Tongue (tissue), 2 donors: ENCODE measurements around the gene TSPAN9. TPM values are rescaled to one million over a fixed set of nuclear protein-coding genes. Genes with fewer than 3 reads are reported as not detected.
A peak's percentile ranks its signal among the peaks of the same experiment; 100 is the strongest.

Experiments
- DNase-seq: peaks from one replicate; pipeline ENCODE4 v3.0.0-alpha.2; 2015
- total RNA-seq: library from RNA; depleted of rRNA; stranded (reverse); fragments of >200 nt; gene quantifications from one replicate; pipeline ENCODE4 v1.2.3, GENCODE V29; 2014

TSPAN9 gene
- total RNA-seq, 1 donor from 2014 or later: 162 TPM

GRCh38 chr12:3317481-3317815, 240.3 kb downstream of the TSPAN9 start:
- DNase-seq: no peak

GRCh38 chr12:3317841-3318501, 240.8 kb downstream of the TSPAN9 start:
- DNase-seq: no peak

GRCh38 chr12:3319723-3320492, 242.7 kb downstream of the TSPAN9 start:
- no peak for DNase-seq

GRCh38 chr12:3320881-3321509, 243.8 kb downstream of the TSPAN9 start:
- DNase-seq: no peak

GRCh38 chr12:3321881-3322280, 244.7 kb downstream of the TSPAN9 start:
- no peak for DNase-seq

- no peak for DNase-seq
Observed at GRCh38 chr12:3323002-3323685, 246.0 kb downstream of the TSPAN9 start.

GRCh38 chr12:3325736-3326135, 248.6 kb downstream of the TSPAN9 start:
- no peak for DNase-seq

- DNase-seq: no peak
Observed at GRCh38 chr12:3326156-3326849, 249.1 kb downstream of the TSPAN9 start.

- no peak for DNase-seq
Observed at GRCh38 chr12:3326850-3327780, 249.9 kb downstream of the TSPAN9 start.

GRCh38 chr12:3328081-3328480, 250.9 kb downstream of the TSPAN9 start:
- no peak for DNase-seq

- DNase-seq: no peak
Observed at GRCh38 chr12:3328571-3328970, 251.4 kb downstream of the TSPAN9 start.

- DNase-seq: no peak
Observed at GRCh38 chr12:3329361-3329760, 252.2 kb downstream of the TSPAN9 start.

- DNase-seq: no peak
Observed at GRCh38 chr12:3330976-3331510, 253.9 kb downstream of the TSPAN9 start.

- peak; percentile 38 for DNase-seq
Observed at GRCh38 chr12:3332188-3332587, 255.0 kb downstream of the TSPAN9 start.

- no peak for DNase-seq
Observed at GRCh38 chr12:3333583-3333982, 256.4 kb downstream of the TSPAN9 start.

- DNase-seq: no peak
Observed at GRCh38 chr12:3333991-3334391, 256.8 kb downstream of the TSPAN9 start.

- DNase-seq: no peak
Observed at GRCh38 chr12:3335078-3335487, 257.9 kb downstream of the TSPAN9 start.
